K562 (cell line): ENCODE measurements around the gene NOSIP. TPM values are rescaled to one million over a fixed set of nuclear protein-coding genes. Genes with fewer than 3 reads are reported as not detected.
A peak's percentile ranks its signal among the peaks of the same experiment; 100 is the strongest.

Experiments used
- GATAD2B ChIP-seq: fragments of 450-650 bp; IDR thresholded peaks from 2 replicates; pipeline ENCODE4 v1.6.1; 2017; ENCODE audit warnings: mild to moderate bottlenecking, borderline replicate concordance
- HLTF ChIP-seq: fragments of 450-650 bp; IDR thresholded peaks from 2 replicates; pipeline ENCODE4 v1.6.1; 2016
- ILK ChIP-seq: fragments of 450-650 bp; IDR thresholded peaks from 2 replicates; pipeline ENCODE4 v1.6.1; 2016; ENCODE audit warnings: missing genetic modification characterization, low read depth, mild to moderate bottlenecking, missing compliant biosample characterization, moderate library complexity, borderline replicate concordance
- SMAD1 ChIP-seq: fragments of 150-350 bp; IDR thresholded peaks from 2 replicates; pipeline ENCODE4 v1.6.1; 2014; ENCODE audit warnings: low read length, low read depth; ENCODE audit not compliant: partially characterized antibody
- YY1 ChIP-seq, 3 experiments: IDR thresholded peaks; 2 replicates each; pipeline ENCODE4 v1.6.1; 2011; ENCODE audit warnings: low read length in 2 of 3, mild to moderate bottlenecking in 2 of 3, moderate library complexity in 2 of 3, borderline replicate concordance in 1 of 3, control low read depth in 1 of 3, low read depth in 1 of 3; ENCODE audit not compliant: insufficient read depth in 3 of 3, insufficient replicate concordance in 2 of 3, control insufficient read depth in 1 of 3, insufficient read length in 1 of 3; ENCODE audit errors: extremely low read depth in 1 of 3
- ZFPM2 ChIP-seq: fragments of 250-450 bp; sonication (Bioruptor Pico); IDR thresholded peaks from 2 replicates; pipeline ENCODE4 v1.5.1; 2022; ENCODE audit warnings: mild to moderate bottlenecking
- ZFX ChIP-seq: sonication (generic); formaldehyde crosslinking; IDR thresholded peaks from 2 replicates; pipeline ENCODE4 v1.8.0; 2022; ENCODE audit warnings: mild to moderate bottlenecking, missing genetic modification reagents, moderate library complexity
- ZNF232 ChIP-seq: sonication (generic); formaldehyde crosslinking; IDR thresholded peaks from 2 replicates; pipeline ENCODE4 v1.8.0; 2022; ENCODE audit warnings: mild to moderate bottlenecking, missing genetic modification reagents
- ZNF444 ChIP-seq: fragments of 250-450 bp; sonication (Bioruptor Pico); IDR thresholded peaks from 2 replicates; pipeline ENCODE4 v1.4.0; 2020; ENCODE audit warnings: mild to moderate bottlenecking, moderate library complexity
- polyA plus RNA-seq, 8 experiments: library from polyadenylated mRNA; depleted of rRNA in 4 of 8; stranded (reverse) in 5 of 8; unstranded in 3 of 8; fragments of >200 nt; fragmentation: Nextera tagmentation in 2 of 8; fragmentation: Illumina TruSeq in 1 of 8; extraction: Ambion mirVana in 2 of 8; extraction: Trizol in 1 of 8; gene quantifications; 2 replicates each; pipeline versions ENCODE4 v1.2.1 to v1.2.3, GENCODE V29; 2011 to 2014; ENCODE audit warnings: inconsistent platforms in 1 of 8, missing spikeins in 1 of 8
- total RNA-seq, 7 experiments: library from RNA; depleted of rRNA in 6 of 7; stranded (reverse); fragments of >200 nt in 6 of 7; fragmentation: Illumina TruSeq in 2 of 7; extraction: Trizol in 2 of 7; gene quantifications; 2 replicates each; pipeline versions ENCODE4 v1.2.1 to v1.2.3, GENCODE V29; 2011 to 2021; ENCODE audit warnings: low replicate concordance in 1 of 7
- TF ChIP-seq, protein P1 (sequence below), 2 experiments: fragments of 450-650 bp in 1 of 2; sonication (generic) in 1 of 2; formaldehyde crosslinking in 1 of 2; IDR thresholded peaks; 2 replicates each; pipeline versions ENCODE4 v1.7.1 to v1.9.0; 2016 to 2022; ENCODE audit warnings: inconsistent platforms in 1 of 2, mild to moderate bottlenecking in 1 of 2, missing genetic modification reagents in 1 of 2
- TF ChIP-seq, protein P2 (sequence below), 2 experiments: fragments of 450-650 bp; conservative IDR thresholded peaks; 2 replicates each; pipeline ENCODE4 v1.6.1; 2017; ENCODE audit warnings: mild to moderate bottlenecking in 2 of 2, moderate library complexity in 2 of 2
- TF ChIP-seq, protein P3 (sequence below): fragments of 250-450 bp; sonication (Bioruptor Pico); IDR thresholded peaks from 2 replicates; pipeline ENCODE4 v1.5.1; 2021; ENCODE audit warnings: mild to moderate bottlenecking

The NOSIP gene
- total and polyA plus RNA-seq, 9 of the 15 experiments (the other 6 are each of a cell fraction or from before 2014, with no cell fraction given) = 14.4 to 153 (median 79.9) TPM

DNA sequence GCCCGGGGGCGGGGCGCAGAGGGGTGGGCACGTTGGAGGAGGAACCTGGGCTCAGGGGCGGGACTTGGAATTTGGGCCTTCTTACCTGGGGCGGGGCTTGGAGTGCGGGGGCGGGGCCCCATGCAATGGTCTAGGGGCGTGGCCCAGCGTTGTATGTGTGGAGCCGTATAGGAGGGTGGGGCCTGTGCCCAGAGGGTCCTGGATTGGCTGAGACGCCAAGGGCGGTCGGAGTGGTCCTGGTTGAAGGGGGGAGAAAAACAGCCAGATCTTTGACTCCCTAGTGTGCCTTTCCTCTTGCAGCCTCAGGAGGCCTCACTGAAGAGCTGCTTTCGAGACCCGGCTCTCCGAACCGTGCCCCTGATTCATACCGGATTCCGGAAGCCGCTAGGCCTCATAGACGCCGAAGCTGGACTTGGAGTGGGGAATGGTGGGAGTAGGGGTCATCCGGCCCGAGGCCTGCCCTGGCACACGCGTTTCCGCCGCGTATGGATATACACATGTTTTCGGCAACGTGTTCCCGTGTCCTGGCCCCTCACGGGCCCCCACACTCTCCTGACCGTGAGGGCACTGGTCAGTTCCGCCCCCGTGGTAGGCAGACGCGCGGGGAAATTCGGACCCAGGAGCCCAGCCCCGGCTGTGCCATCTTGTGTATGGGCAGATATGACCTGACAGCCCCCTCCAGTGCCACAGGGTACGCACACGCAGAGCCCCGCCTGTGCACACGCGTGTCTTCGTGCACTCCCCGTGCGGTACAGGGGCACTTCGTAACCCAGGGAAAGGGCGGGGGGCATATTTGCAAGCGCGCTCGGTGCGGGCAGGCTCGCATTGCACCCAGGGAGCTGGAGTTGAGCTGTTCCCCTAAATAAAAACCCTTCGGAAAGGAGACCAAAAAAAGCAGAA, 10.0 kb upstream of the NOSIP start (continued):
- TF ChIP-seq, protein P1, sequence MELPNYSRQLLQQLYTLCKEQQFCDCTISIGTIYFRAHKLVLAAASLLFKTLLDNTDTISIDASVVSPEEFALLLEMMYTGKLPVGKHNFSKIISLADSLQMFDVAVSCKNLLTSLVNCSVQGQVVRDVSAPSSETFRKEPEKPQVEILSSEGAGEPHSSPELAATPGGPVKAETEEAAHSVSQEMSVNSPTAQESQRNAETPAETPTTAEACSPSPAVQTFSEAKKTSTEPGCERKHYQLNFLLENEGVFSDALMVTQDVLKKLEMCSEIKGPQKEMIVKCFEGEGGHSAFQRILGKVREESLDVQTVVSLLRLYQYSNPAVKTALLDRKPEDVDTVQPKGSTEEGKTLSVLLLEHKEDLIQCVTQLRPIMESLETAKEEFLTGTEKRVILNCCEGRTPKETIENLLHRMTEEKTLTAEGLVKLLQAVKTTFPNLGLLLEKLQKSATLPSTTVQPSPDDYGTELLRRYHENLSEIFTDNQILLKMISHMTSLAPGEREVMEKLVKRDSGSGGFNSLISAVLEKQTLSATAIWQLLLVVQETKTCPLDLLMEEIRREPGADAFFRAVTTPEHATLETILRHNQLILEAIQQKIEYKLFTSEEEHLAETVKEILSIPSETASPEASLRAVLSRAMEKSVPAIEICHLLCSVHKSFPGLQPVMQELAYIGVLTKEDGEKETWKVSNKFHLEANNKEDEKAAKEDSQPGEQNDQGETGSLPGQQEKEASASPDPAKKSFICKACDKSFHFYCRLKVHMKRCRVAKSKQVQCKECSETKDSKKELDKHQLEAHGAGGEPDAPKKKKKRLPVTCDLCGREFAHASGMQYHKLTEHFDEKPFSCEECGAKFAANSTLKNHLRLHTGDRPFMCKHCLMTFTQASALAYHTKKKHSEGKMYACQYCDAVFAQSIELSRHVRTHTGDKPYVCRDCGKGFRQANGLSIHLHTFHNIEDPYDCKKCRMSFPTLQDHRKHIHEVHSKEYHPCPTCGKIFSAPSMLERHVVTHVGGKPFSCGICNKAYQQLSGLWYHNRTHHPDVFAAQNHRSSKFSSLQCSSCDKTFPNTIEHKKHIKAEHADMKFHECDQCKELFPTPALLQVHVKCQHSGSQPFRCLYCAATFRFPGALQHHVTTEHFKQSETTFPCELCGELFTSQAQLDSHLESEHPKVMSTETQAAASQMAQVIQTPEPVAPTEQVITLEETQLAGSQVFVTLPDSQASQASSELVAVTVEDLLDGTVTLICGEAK (IDR thresholded peaks at IDR 0.05) = peak; percentile 72
- TF ChIP-seq, protein P1 (CRISPR knock-in tag; IDR thresholded peaks at IDR 0.05) = no peak
- TF ChIP-seq SMAD1 = peak; percentile 72
- TF ChIP-seq ZNF232 (CRISPR knock-in tag) = peak; percentile 19; the same call in 1 of the 2 replicates
- TF ChIP-seq HLTF = 0 out of 2 replicates have a peak, but pooled peaks have one; percentile 25
- no peak for TF ChIP-seq GATAD2B
- TF ChIP-seq, protein P2, sequence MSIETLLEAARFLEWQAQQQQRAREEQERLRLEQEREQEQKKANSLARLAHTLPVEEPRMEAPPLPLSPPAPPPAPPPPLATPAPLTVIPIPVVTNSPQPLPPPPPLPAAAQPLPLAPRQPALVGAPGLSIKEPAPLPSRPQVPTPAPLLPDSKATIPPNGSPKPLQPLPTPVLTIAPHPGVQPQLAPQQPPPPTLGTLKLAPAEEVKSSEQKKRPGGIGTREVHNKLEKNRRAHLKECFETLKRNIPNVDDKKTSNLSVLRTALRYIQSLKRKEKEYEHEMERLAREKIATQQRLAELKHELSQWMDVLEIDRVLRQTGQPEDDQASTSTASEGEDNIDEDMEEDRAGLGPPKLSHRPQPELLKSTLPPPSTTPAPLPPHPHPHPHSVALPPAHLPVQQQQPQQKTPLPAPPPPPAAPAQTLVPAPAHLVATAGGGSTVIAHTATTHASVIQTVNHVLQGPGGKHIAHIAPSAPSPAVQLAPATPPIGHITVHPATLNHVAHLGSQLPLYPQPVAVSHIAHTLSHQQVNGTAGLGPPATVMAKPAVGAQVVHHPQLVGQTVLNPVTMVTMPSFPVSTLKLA (conservative IDR thresholded peaks at IDR 0.05) = peak; percentile 49 to 78; a peak in 2 of 4 replicates
- TF ChIP-seq, protein P3, sequence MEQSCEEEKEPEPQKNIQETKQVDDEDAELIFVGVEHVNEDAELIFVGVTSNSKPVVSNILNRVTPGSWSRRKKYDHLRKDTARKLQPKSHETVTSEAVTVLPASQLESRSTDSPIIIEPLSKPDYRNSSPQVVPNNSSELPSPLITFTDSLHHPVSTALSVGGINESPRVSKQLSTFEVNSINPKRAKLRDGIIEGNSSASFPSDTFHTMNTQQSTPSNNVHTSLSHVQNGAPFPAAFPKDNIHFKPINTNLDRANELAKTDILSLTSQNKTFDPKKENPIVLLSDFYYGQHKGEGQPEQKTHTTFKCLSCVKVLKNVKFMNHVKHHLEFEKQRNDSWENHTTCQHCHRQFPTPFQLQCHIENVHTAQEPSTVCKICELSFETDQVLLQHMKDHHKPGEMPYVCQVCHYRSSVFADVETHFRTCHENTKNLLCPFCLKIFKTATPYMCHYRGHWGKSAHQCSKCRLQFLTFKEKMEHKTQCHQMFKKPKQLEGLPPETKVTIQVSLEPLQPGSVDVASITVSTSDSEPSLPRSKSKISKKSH (CRISPR knock-in tag) = no peak
- TF ChIP-seq ILK = no peak
- peak in 2 of 3 experiments; percentile 4 to 8 for TF ChIP-seq YY1 (IDR thresholded peaks at IDR 0.05; ENCODE audit: borderline replicate concordance in 1 of 3, control insufficient read depth in 1 of 3, extremely low read depth in 1 of 3, insufficient read depth in 3 of 3, insufficient read length in 1 of 3, insufficient replicate concordance in 2 of 3, low read depth in 1 of 3, low read length in 2 of 3)
- 0 out of 2 replicates have a peak, but pooled peaks have one; percentile 9 for TF ChIP-seq ZNF444
- 0 out of 2 replicates have a peak, but pooled peaks have one; percentile 21 for TF ChIP-seq ZFPM2 (CRISPR knock-in tag)
- TF ChIP-seq ZFX (CRISPR knock-in tag) = peak; percentile 94
